Nephron progenitor cell (in vitro differentiated cells): Measurements from ENCODE around the gene ANKRD29.

ENCODE experiments used
- DNase-seq: peaks from one replicate; pipeline ENCODE4 v3.0.0; 2021
- H3K27ac Mint-ChIP-seq: 2 replicates; pipeline ENCODE4 v1.8.0; 2021; ENCODE audit warnings: mild to moderate bottlenecking, moderate library complexity, mixed read lengths
- H3K27me3 Mint-ChIP-seq: 2 replicates; pipeline ENCODE4 v1.8.0; 2021; ENCODE audit warnings: mild to moderate bottlenecking, low read depth, mixed read lengths; ENCODE audit not compliant: poor library complexity
- H3K36me3 Mint-ChIP-seq: 2 replicates; pipeline ENCODE4 v1.8.0; 2021; ENCODE audit warnings: low read depth, mixed read lengths
- H3K4me1 Mint-ChIP-seq: 2 replicates; pipeline ENCODE4 v1.8.0; 2021; ENCODE audit warnings: mixed read lengths
- H3K4me3 Mint-ChIP-seq: 2 replicates; pipeline ENCODE4 v1.8.0; 2021; ENCODE audit warnings: mild to moderate bottlenecking, moderate library complexity, mixed read lengths
- H3K9me3 Mint-ChIP-seq: 2 replicates; pipeline ENCODE4 v1.8.0; 2021; ENCODE audit warnings: mild to moderate bottlenecking, moderate library complexity, mixed read lengths
- TF ChIP-seq, protein P1 (sequence below): fragments of 200-600 bp; sonication (generic); IDR thresholded peaks from 2 replicates; pipeline ENCODE4 v1.5.0; 2021; ENCODE audit warnings: antibody characterized with exemption

The ANKRD29 gene

DNA sequence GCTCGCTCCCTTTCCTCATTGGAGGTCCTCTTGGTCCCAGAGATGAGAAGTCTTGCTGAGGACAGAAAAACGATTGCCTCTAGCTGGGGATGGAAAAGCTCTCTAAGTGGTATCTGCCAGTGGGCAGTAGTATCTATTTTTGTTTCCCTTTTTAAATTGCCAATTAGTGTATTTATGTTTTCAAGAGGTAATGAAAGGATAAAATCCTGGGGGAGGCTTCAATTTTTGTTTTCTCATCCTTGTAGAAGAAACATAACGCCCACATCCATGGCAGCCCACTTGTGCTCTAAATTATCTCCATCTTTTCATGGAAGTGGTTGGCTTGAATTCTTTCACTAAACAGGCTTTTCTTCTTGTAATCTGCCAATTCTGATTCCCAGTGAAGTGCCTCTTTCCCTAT lies 14.3 kb downstream of the ANKRD29 start:
- no peak overlapping the region for H3K27ac Mint-ChIP-seq

DNA sequence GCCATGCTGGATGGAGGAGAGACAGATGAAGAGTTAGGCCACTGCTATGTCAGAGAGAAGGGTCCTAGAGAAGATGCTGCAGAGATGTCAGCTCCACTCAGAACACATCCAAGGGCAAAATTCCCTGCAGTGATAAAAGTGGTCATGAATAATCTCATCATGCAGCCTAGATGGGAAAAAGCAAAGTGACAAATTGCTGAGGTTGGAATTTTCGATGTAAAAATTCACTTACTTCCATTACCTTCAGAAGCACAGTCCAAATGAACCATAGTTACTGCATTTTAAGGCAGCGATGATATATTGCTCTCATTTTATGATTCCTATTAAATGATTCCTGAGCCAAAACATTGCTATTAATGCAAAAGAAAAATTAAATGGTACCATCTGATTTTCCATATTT lies 16.4 kb downstream of the ANKRD29 start:
- no peak for DNase-seq
- Mint-ChIP-seq H3K27ac (no peak overlapping the region), H3K27me3 (peaks cover 21% of the 10 kb centered on the region), H3K4me3 (no peak overlapping the region), H3K36me3 (no peaks in the 10 kb centered on the region), H3K9me3 (peaks cover 3% of the 10 kb centered on the region), H3K4me1 (peaks cover 10% of the 10 kb centered on the region)
- TF ChIP-seq, protein P1, sequence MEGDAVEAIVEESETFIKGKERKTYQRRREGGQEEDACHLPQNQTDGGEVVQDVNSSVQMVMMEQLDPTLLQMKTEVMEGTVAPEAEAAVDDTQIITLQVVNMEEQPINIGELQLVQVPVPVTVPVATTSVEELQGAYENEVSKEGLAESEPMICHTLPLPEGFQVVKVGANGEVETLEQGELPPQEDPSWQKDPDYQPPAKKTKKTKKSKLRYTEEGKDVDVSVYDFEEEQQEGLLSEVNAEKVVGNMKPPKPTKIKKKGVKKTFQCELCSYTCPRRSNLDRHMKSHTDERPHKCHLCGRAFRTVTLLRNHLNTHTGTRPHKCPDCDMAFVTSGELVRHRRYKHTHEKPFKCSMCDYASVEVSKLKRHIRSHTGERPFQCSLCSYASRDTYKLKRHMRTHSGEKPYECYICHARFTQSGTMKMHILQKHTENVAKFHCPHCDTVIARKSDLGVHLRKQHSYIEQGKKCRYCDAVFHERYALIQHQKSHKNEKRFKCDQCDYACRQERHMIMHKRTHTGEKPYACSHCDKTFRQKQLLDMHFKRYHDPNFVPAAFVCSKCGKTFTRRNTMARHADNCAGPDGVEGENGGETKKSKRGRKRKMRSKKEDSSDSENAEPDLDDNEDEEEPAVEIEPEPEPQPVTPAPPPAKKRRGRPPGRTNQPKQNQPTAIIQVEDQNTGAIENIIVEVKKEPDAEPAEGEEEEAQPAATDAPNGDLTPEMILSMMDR = no peak

More for the DNA sequence above, 14.3 kb downstream of the ANKRD29 start:
- Mint-ChIP-seq H3K27me3 (peaks cover 28% of the 10 kb centered on the region), H3K36me3 (no peaks in the 10 kb centered on the region), H3K9me3 (no peaks in the 10 kb centered on the region), H3K4me1 (peaks cover 17% of the 10 kb centered on the region), H3K4me3 (no peak overlapping the region)
- no peak for DNase-seq
- TF ChIP-seq, protein P1 = no peak

DNA sequence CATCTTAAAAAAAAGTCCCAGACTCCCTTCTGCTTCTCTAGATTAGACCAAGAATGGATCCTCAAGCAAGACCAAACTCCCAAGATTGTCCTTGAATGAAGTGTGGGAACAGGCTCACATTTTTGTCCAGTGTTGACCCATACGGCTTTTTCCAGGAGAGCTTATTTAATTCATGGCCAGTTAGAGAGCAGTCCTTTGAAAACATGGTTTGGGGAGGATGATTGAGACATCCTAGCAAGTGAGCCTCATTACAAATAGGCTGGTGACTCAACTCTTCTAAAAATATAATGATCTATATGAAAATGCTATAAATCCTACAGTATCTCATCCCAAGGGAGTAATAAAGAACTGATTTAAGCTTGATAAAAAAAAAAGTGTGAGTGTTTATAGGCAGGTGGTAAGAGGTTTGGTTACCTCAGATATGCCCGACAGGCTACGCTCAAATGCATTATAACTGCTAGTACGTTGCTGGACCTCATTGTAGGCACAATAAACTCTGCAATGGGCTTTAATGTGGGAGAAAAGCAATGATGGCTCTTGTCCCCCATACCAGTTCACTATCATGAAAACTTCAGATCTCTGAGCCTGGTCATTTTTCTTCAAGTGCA lies 17.0 kb downstream of the ANKRD29 start:
- peaks cover 5% of the 10 kb centered on the region for H3K4me1 Mint-ChIP-seq
- H3K9me3 Mint-ChIP-seq = peaks cover 3% of the 10 kb centered on the region
- peaks cover 21% of the 10 kb centered on the region for H3K27me3 Mint-ChIP-seq
- TF ChIP-seq, protein P1 = no peak
- H3K27ac Mint-ChIP-seq = no peak overlapping the region
- no peak overlapping the region for H3K4me3 Mint-ChIP-seq
- no peaks in the 10 kb centered on the region for H3K36me3 Mint-ChIP-seq
- no peak for DNase-seq

DNA sequence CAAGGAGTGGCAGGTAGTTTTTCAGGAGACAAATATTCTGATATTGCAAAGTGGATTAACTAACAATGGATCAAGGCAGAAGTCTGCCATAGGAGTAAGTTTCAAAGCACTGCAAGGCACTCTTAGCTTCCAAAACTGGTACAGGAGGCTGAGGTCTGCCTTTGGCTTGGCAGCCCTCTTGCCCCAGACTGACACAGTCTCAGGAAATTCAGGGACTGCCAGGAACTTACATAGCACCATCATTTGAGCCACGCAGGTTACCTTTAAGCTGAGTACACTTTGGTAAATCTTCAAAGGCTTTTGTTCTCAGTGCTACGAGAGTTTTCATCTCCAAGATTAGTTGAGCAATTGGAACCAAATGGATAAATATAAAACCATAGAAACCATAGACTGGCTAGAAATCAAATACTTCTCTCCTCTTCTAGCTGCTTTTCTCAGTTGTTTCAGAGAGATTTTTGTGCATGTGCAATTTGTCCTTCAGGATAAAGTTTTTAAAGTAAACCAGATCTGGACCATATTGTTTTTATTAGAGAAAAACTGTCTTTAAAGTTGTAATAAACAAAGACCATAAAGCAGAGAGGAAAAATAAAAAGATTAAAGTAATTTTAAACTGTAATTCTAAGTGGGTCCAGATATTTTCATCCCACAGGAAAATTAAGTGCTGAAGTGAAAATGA lies 18.8 kb downstream of the ANKRD29 start:
- Mint-ChIP-seq H3K4me1 (no peaks in the 10 kb centered on the region), H3K27me3 (peaks cover 11% of the 10 kb centered on the region), H3K36me3 (no peaks in the 10 kb centered on the region), H3K9me3 (peaks cover 3% of the 10 kb centered on the region), H3K27ac (no peak overlapping the region), H3K4me3 (no peak overlapping the region)
- DNase-seq = no peak
- TF ChIP-seq, protein P1 = no peak

DNA sequence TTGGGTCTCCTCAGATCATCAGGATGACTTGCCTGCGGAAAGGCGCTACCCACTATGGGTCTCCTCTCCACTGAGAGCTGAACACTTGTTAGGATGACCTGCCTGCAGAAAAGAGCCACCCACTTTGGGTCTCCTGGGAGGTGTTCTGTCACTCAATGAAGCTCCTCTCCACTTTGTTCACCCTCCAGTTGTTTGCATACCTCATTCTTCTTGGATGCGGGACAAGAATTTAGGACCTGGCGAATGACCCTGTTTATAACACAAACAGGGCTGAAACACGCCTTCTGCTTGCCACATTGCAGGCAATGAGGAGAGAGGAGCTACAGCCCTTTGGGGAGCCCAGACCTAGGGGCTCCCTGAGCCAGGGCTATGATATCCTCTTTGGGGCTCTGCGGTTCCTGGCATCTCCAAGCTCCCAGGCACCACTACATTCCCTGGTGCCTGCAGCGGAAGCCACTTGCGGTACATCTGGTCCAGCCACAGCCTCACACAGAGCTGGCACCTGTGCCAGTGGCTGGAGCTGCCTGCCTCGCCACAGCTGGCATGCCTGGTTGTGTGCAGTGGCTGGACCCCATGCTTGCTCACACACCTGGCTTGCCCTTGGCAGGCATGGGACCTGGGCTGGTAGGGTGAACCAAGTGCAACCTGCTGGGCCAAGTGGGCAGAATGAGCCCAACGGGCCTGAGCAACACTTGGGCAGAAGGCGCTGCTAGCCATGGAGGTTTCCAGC lies 20.6 kb downstream of the ANKRD29 start:
- H3K27me3 Mint-ChIP-seq = peaks cover 16% of the 10 kb centered on the region
- H3K4me1 Mint-ChIP-seq = no peaks in the 10 kb centered on the region
- TF ChIP-seq, protein P1 = no peak
- no peaks in the 10 kb centered on the region for H3K36me3 Mint-ChIP-seq
- no peak overlapping the region for H3K4me3 Mint-ChIP-seq
- peaks cover 3% of the 10 kb centered on the region for H3K9me3 Mint-ChIP-seq
- no peak for DNase-seq
- no peak overlapping the region for H3K27ac Mint-ChIP-seq
